Measurements from ENCODE around the gene SYF2.

GRCh38 chr1:25204797-25205480, 27.4 kb downstream of the SYF2 start:
- TF ChIP-seq, protein P1, sequence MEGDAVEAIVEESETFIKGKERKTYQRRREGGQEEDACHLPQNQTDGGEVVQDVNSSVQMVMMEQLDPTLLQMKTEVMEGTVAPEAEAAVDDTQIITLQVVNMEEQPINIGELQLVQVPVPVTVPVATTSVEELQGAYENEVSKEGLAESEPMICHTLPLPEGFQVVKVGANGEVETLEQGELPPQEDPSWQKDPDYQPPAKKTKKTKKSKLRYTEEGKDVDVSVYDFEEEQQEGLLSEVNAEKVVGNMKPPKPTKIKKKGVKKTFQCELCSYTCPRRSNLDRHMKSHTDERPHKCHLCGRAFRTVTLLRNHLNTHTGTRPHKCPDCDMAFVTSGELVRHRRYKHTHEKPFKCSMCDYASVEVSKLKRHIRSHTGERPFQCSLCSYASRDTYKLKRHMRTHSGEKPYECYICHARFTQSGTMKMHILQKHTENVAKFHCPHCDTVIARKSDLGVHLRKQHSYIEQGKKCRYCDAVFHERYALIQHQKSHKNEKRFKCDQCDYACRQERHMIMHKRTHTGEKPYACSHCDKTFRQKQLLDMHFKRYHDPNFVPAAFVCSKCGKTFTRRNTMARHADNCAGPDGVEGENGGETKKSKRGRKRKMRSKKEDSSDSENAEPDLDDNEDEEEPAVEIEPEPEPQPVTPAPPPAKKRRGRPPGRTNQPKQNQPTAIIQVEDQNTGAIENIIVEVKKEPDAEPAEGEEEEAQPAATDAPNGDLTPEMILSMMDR (IDR thresholded peaks at IDR 0.05; ENCODE audit: extremely low read depth in 1 of 2, insufficient read depth in 1 of 2, low read depth in 1 of 2, low read length in 2 of 2): peak; percentile 57 to 61
- TF ChIP-seq EZH2 (IDR thresholded peaks at IDR 0.05; ENCODE audit: borderline replicate concordance, low read depth, low read length, severe bottlenecking): no peak
- TF ChIP-seq POLR2AphosphoS5 (IDR thresholded peaks at IDR 0.05; ENCODE audit: insufficient read depth, low read depth, low read length): no peak
